UCSD-AML1 (cell line): ENCODE data around the gene KATNIP.
A peak's percentile ranks its signal among the peaks of the same experiment; 100 is the strongest.
"Not testable (repeated sequence)": the region's sequence is repeated elsewhere in the genome, so short reads cannot be mapped to it uniquely, and the experiment has no call there.

Source experiments
- DNase-seq: peaks from one replicate; lab custom pipeline; 2025; ENCODE audit not compliant: unreplicated experiment; lab: John Stamatoyannopoulos, UW

KATNIP gene

DNA sequence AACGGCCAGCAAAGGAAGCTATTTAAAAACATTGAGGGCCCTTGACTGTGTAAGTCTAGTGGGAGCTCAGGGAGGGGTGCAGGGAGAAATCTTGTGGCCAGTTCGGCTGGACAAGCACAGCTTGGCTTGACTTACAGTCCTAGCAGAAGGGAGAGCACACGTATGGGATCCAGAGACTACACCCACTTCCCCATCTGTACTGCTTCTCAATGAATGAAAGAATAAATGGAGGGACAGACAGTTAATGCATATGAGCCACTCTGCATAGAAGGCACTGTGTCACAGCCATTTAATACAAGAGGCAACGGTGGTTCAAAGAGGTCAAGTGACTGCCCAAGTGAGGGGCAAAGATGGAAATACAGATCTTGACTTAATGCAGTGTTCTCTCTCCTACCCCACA, 15.7 kb upstream of the KATNIP start:
- no peak for DNase-seq

DNA sequence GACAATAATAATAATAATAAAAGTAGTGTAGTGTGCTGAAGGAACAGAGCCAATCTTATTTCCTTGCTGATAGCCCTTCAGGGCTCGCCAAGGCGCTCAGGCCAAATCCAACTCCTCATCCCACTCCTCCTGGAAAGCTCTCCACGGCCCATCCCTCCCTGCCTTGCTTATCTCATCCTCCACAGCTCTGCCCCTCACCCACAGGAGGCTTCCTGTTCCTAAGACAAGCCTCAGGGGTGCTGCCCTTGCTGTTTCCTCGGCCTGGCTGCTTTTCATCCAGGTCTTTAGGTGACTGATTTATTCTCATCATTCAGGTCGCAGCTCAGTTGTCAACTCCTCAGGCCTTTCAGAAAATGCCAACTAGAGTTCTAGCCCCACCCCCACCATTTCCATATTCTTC, 11.4 kb upstream of the KATNIP start:
- DNase-seq, result peak; percentile 59

GRCh38 chr16:27539120-27539519, 10.8 kb upstream of the KATNIP start:
- DNase-seq, result peak; percentile 23

DNA sequence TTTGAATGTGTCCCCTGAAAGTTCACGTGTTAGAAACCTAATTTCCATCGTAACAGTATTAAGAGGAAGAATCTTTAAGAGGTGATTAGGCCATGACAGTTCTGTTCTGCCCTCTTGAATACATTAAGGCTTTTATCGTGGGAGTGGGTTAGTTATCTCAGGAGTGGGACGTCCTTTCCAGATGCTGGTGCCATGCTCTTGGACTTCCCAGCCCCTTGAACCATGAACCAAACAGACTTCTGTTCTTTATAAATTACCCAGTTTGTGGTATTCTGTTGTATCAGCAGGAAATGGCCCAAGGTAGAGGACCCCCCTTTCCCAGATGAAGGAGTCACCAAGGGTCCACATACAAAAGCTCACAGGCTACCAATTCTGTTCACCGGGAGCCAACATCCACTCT, 10.3 kb upstream of the KATNIP start:
- no peak for DNase-seq

- no peak for DNase-seq
These were observed 6.1 kb upstream of the KATNIP start for GRCh38 chr16:27543801-27544200.

DNA sequence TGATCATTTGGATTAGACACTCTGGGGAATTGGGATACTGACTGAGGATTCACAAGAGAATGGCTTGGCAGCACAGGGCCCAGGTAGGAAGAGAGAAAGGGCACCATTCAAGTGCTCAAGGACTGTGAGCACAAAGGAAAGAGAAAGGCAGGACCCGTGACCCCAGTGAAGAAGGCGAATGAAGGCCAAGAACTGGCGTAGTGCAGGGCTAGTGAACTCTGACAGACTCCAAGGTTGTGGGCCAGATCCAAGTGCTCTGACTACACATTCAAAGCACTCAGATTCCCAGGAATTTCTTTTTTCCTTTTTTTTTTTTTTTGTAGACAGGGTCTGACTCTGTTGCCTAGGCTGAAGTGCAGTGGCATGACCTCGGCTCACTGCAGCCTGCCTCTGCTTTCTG, 5.3 kb upstream of the KATNIP start:
- no peak for DNase-seq

GRCh38 chr16:27547134-27547533, 2.8 kb upstream of the KATNIP start:
- no peak for DNase-seq

GRCh38 chr16:27547851-27548250, 2.1 kb upstream of the KATNIP start:
- DNase-seq, result no peak

- DNase-seq, result no peak
These were observed 539 bp upstream of the KATNIP start for GRCh38 chr16:27549464-27549745.

DNA sequence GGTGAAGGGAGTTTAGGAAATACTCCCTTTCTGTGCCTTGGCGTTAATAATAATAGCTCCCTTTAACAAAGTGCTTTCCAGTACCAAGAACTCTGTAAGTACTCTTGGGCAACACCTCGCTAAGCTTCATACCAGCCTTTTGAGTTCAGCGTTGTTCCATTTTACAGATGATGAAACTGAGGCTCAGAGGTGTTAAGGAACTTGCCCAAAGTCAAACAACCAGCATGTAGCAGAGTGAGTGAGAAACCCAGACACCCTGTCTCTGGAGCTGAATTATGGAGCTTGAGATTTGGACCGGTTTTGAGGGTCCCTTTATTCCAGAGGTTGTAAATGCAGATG, 607 bp downstream of the KATNIP start:
- DNase-seq, result no peak

GRCh38 chr16:27551036-27551435, 1.1 kb downstream of the KATNIP start:
- no peak for DNase-seq

DNA sequence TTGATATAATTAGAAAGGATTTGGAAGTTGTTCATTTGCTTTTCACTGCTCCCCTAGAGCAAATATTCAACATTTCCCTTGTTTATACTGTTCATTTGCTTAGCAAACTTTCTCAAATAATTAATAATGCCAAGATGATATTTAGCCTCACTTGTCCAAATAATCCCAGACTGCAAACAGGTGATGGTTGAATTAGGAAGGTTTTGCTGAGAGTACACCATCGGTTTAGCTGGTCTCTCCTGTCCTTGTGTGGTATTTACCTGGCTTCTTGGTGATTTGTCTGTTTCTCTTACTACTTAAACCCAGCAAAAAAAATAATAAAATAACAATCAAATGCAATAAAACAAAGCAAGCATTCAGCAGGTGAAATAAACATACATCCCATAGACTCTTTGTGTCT, 6.5 kb downstream of the KATNIP start:
- DNase-seq, result no peak

- no peak for DNase-seq
These were observed 8.5 kb downstream of the KATNIP start for GRCh38 chr16:27558434-27558833.

DNA sequence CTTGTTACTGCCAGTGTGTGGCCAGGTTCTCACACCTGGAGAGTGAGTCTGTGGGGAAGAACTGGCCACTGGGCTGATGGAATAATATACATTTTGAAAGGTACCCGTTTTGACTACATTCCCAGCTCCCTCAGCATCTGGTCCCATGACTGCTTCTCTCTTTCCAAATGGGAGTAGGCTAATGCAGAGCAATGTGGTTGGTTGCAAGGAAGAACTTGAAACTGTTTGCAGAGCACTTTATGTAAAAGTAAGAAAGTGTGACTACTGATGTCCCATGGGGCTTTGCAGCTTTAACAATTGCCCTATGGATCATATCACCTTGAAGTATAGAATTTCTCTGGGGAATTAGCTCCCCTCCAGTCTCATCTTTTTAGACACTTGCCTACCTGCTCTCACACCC, 9.0 kb downstream of the KATNIP start:
- no peak for DNase-seq

- DNase-seq, result no peak
These were observed 11.3 kb downstream of the KATNIP start for GRCh38 chr16:27561216-27561615.

DNA sequence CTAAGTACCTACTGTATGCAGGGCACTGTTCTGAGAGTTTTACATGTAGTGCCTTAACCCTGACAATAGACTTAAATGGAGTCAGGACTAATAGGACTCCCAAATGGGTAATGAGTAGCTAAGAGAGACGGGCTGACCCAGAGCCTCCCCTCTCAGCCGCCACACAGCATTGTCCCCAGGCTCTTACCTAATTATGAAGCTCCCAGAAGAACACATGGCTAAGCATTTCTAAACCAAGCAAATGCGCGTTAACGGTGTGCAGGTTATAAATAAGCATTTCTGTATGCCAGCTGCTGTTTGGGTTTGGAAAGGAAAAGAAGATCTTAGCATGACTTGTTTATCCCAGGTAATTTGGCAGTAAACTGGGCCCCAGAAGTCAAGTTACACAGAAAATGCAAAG, 14.3 kb downstream of the KATNIP start:
- no peak for DNase-seq

- peak; percentile 24 for DNase-seq
These were observed 16.5 kb downstream of the KATNIP start for GRCh38 chr16:27566417-27566816.

DNA sequence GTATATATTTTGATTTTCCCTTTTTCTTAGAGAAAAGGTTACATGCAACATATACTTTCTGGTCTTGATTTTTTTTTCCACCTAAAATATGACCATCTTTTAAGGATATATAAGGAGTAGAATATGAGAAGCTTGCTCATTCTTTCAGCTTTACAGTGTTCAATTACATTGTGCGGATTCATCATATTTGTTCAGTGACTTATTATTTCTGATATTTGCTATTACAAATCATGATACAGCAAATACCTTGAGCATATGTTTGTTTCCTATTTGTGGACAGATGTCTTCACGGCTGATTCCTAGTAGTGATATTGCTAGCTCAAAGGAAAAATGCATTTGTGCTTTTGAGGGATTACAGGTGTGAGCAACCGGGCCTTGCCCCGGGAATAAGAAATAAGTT, 18.1 kb downstream of the KATNIP start:
- no peak for DNase-seq

DNA sequence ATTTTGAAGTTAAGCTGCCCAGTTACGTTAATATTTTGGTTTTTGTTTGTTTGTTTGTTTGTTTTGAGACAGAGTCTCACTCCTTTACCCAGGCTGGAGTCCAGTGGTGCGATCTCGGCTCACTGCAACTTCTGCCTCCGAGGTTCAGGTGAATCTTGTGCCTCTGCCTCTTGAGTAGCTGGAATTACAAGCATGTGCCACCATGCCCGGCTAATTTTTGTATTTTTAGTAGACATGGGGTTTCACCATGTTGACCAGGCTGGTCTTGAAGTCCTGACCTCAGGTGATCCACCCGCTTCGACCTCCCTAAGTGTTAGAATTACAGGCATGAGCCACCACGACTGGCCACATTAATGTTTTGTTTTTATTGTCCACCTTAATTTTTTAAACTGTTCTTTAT, 21.0 kb downstream of the KATNIP start:
- not testable (repeated sequence) for DNase-seq

DNA sequence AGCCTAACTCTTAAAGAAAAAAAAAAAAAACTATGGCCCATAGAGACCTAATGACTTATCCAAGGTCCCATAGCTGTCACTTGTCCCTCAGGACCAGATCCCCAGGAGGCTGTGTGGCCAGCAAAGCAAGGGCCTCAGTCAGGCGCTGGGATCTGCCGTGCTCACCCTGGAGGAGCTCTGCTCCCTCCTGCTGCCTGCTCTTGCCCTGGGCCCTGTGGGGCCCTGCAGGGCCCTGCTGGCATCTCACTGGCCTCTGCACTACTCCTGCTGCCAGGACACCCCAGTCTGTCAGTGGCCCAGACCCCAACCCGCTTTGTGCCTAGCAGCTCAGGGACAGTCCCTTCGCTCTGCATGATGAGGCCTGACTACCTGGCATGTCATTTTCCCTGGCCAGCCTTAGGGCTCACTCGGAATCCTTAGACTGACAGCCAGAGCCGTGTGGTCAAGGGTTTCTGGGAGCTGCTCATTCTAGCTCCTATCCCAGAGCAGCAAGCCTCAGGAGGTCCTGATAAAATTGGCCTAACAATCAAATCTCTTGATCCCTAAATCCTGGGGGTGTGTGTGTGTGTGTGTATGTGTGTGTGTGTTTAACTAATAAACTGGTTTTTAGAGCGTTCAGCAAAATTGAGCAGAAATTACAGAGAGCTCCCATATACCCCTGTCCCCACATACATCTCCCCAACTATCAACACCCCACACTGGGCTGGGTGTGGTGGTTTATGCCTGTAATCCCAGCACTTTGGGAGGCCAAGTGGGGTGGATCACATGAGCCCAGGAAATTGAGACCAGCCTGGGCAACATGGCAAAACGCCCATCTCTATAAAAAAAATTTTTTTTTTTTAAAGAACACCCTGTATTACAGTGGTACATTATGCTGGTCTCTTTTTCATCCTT, 21.7 kb downstream of the KATNIP start:
- DNase-seq, result no peak

DNA sequence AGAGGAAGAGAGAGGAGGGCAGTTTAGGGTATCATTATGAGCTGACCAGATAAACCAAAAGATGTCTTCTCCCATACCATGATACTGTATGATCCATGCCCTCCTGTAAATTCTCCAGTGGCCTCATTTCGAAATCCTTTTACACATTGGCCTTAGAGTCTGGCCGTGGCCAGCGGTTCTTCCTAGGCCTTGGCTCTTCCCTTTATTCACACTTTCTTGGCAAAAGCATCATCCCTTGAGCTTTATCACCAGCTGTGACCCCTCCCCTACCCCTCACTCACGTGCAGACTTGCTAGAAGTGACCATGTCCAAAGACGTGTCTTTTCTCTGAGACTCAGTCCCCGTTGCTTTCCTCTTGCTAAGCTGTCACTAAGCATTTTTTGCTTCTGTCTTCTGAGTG, 22.8 kb downstream of the KATNIP start:
- no peak for DNase-seq

GRCh38 chr16:27576729-27577128, 26.8 kb downstream of the KATNIP start:
- DNase-seq, result no peak
